OCI-LY3 (cell line): ENCODE data around the gene ALPG.

Experiments
- CTCF ChIP-seq: fragments of 200-600, 300-600 bp; sonication (generic); IDR thresholded peaks from 2 replicates; pipeline ENCODE4 v1.5.1; 2014; ENCODE audit warnings: antibody characterized with exemption, low read length, low read depth
- EZH2phosphoT487 ChIP-seq: fragments of 200-600 bp; shearing (Covaris generic); IDR thresholded peaks from 2 replicates; pipeline ENCODE4 v1.6.1; 2018; ENCODE audit warnings: antibody characterized with exemption, mixed run types, low read depth

DNA sequence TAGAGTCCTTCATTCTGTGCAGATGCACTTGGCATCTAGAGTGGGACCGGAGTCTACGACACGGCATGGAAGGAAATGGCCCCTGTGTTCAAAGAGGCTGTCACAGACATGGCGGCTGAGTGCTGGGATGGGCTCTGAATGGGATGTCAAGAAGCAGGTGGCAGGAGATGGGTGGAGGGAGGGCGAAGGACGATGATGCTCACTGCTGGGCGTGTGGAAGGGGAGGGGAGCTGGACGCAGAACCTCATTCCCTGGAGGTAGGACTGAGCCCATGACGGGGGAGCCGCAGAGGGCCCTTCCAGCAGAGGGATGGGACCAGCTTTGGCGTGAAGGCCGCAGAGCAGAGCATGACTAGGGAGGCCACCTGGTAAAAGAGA is 30.5 kb downstream of the ALPG start:
- TF ChIP-seq CTCF (no peak), EZH2phosphoT487 (no peak)
